Measurements from ENCODE around the gene GAB1.

GAB1 gene

GRCh38 chr4:143391261-143391660 lies 54.6 kb downstream of the GAB1 start:
- no peak for DNase-seq

- no peak for DNase-seq
Observed at GRCh38 chr4:143391895-143392294, 55.2 kb downstream of the GAB1 start.

GRCh38 chr4:143393195-143393594 lies 56.5 kb downstream of the GAB1 start:
- DNase-seq, result no peak

- no peak for DNase-seq
Observed at GRCh38 chr4:143394739-143395453, 58.2 kb downstream of the GAB1 start.

GRCh38 chr4:143396695-143397094 lies 60.0 kb downstream of the GAB1 start:
- no peak for DNase-seq

- DNase-seq, result no peak
Observed at GRCh38 chr4:143397335-143397734, 60.7 kb downstream of the GAB1 start.

GRCh38 chr4:143397887-143398286 lies 61.2 kb downstream of the GAB1 start:
- no peak for DNase-seq

- DNase-seq, result no peak
Observed at GRCh38 chr4:143399113-143399949, 62.7 kb downstream of the GAB1 start.

GRCh38 chr4:143400082-143400481 lies 63.4 kb downstream of the GAB1 start:
- DNase-seq, result no peak

GRCh38 chr4:143402776-143403552 lies 66.3 kb downstream of the GAB1 start:
- DNase-seq, result no peak

- no peak for DNase-seq
Observed at GRCh38 chr4:143403553-143403820, 66.8 kb downstream of the GAB1 start.

GRCh38 chr4:143404555-143404954 lies 67.9 kb downstream of the GAB1 start:
- DNase-seq, result no peak

- DNase-seq, result no peak
Observed at GRCh38 chr4:143405075-143405730, 68.5 kb downstream of the GAB1 start.

- DNase-seq, result no peak
Observed at GRCh38 chr4:143406523-143406922, 69.8 kb downstream of the GAB1 start.

GRCh38 chr4:143407474-143407873 lies 70.8 kb downstream of the GAB1 start:
- DNase-seq, result no peak

GRCh38 chr4:143407888-143408287 lies 71.2 kb downstream of the GAB1 start:
- DNase-seq, result no peak

GRCh38 chr4:143410015-143410414 lies 73.3 kb downstream of the GAB1 start:
- no peak for DNase-seq

- no peak for DNase-seq
Observed at GRCh38 chr4:143411527-143412419, 75.1 kb downstream of the GAB1 start.

- DNase-seq, result no peak
Observed at GRCh38 chr4:143412420-143412758, 75.7 kb downstream of the GAB1 start.

GRCh38 chr4:143417679-143418403 lies 81.2 kb downstream of the GAB1 start:
- no peak for DNase-seq

GRCh38 chr4:143420227-143420626 lies 83.6 kb downstream of the GAB1 start:
- DNase-seq, result no peak

GRCh38 chr4:143421609-143422008 lies 84.9 kb downstream of the GAB1 start:
- no peak for DNase-seq

Measured in activated CD4-positive, CD25-positive, alpha-beta regulatory T cell (primary cell).